Left kidney (tissue), 2 donors: Measurements from ENCODE around the gene ATAD3B. TPM values are rescaled to one million over a fixed set of nuclear protein-coding genes. Genes with fewer than 3 reads are reported as not detected.
"Not testable (repeated sequence)": the region's sequence is repeated elsewhere in the genome, so short reads cannot be mapped to it uniquely, and the experiment has no call there.

Source experiments
- DNase-seq: peaks from one replicate; pipeline ENCODE4 v3.0.0-alpha.2; 2013
- polyA plus RNA-seq: library from polyadenylated mRNA; unstranded; fragments of 120-200 nt; gene quantifications from one replicate; pipeline ENCODE4 v1.2.1, GENCODE V29; 2013; ENCODE audit not compliant: insufficient read length

The ATAD3B gene
- polyA plus RNA-seq, 1 donor: 19.5 TPM

DNA sequence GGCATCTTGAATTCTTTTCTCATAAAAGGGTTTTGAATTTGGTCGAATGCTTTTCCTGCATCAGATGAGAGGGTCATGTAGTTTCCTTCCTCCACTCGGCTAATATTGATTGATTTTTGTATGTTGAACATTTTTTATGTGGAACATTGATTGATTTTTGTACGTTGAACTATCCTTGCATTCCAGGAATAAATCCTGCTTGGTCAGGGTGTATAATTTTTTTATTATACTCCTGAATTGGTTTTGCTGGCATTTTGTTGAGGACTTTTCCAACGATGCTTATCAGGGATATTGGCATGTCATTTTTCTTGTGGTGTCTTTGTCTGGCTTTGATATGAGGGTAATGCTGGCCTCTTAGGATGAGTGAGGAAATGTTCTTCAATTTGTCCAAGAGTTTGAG is 60.4 kb downstream of the ATAD3B start:
- DNase-seq: no peak

GRCh38 chr1:1533176-1533893 is 61.8 kb downstream of the ATAD3B start:
- DNase-seq: not testable (repeated sequence)

DNA sequence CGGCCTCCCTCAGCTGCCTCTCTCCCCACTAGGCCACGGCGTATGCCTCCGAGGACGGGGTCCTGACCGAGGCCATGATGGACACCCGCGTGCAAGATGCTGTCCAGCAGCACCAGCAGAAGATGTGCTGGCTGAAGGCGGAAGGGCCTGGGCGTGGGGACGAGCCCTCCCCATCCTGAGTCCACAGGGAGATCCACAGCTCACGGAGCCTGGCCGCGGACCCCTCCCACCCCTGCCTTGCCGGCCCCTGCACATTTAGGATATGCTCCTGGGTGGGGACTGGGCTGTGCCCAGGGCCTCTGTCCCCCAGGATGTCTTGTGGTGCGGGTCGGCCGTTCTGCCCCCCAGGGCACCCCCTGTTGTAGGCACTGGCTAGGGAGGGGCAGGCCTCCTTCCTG is 62.3 kb downstream of the ATAD3B start:
- not testable (repeated sequence) for DNase-seq

- no peak for DNase-seq
Measured at GRCh38 chr1:1534401-1535154, 63.0 kb downstream of the ATAD3B start.

GRCh38 chr1:1535201-1536018 is 63.8 kb downstream of the ATAD3B start:
- no peak for DNase-seq

DNA sequence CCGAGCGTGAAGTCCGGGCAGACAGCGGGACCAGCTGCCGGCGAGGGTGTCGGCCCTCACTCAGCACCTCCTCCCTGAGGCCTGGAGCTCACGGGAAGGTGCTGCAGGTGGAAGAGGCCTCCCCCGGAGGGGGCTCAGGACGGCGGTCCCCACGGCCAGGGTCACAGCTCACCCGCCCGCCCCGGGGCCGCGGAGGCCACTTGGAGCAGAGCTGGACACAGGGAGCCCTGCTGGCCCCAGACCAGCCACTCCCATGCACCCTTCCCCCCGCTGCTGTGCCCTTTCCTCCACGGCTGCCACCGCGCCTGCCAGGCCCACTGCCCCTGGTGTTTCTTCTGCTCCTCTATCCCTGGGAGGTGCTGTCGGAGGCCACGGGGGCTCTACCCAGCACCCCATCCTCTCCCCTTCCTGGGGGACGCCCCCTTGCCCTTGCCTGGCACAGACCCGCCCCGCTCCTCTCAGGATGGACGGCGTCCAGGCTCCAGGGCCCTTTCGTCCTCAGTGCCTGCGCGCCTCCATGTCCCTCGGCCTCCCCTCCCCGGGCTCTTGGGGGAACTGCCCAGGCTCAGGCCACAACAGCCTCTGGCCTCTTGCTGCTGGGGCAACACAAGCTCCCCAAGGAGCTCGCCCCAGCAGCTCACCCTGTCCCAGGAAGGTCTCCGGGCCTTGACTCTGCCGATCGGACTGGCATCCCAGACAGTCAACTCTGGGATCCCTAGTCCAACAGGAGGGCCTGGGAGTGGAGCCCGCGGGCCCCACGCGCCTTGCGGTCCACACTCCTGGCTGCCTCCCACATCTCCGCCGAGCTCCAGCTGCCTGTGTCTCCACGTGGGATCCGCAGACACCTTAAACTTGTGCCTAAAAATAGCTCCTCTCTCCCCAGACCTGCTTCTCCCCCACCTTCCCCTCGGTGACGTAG is 64.7 kb downstream of the ATAD3B start:
- no peak for DNase-seq

GRCh38 chr1:1536938-1537546 is 65.5 kb downstream of the ATAD3B start:
- no peak for DNase-seq

GRCh38 chr1:1537626-1538250 is 66.2 kb downstream of the ATAD3B start:
- DNase-seq: no peak

GRCh38 chr1:1538334-1538733 is 66.8 kb downstream of the ATAD3B start:
- no peak for DNase-seq

- no peak for DNase-seq
Measured at GRCh38 chr1:1538989-1539309, 67.4 kb downstream of the ATAD3B start.

GRCh38 chr1:1539310-1540089 is 67.9 kb downstream of the ATAD3B start:
- DNase-seq: peak; percentile 41

DNA sequence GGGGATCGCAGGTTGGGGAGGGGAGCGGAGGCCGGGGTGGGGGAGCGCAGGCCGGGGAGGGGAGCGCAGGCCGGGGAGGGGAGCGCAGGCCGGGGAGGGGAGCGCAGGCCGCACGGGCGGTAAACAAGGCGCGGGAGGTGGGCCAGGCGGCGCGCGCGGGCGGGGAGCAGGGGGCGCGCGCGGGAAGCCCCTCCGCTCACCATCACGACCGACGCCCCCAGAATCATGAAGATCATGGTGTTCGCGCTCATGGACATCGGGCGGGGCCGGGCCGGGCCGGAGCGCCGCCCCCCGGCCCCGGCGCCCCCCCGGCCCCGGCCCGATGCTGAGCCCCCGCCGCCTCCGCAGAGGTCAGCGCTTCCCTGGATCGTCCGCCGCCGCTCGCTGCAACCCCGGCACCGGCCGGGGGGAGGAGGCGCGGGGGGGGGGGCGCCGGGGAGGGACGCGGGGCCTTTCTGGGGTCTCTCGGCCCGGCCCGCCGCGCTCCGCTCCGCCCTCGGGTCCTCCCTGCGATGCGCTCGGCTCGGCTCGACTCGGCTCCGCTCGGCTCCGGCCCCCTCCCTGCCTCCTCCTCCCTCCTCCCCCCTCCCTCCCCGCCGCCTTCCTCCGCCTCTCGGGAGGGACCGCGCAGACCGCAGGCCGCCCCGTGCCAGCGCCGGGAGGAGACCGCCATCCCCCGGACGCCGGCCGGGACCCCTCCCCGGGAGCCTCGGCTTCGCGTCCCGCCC is 68.7 kb downstream of the ATAD3B start, which contains the start of gene TMEM240:
Gene TMEM240, minus strand, starts transcription at position 535 of the 728 bp plus-strand sequence. Its CDS starts 278 bp downstream, at position 257.
- DNase-seq: peak; percentile 74

DNA sequence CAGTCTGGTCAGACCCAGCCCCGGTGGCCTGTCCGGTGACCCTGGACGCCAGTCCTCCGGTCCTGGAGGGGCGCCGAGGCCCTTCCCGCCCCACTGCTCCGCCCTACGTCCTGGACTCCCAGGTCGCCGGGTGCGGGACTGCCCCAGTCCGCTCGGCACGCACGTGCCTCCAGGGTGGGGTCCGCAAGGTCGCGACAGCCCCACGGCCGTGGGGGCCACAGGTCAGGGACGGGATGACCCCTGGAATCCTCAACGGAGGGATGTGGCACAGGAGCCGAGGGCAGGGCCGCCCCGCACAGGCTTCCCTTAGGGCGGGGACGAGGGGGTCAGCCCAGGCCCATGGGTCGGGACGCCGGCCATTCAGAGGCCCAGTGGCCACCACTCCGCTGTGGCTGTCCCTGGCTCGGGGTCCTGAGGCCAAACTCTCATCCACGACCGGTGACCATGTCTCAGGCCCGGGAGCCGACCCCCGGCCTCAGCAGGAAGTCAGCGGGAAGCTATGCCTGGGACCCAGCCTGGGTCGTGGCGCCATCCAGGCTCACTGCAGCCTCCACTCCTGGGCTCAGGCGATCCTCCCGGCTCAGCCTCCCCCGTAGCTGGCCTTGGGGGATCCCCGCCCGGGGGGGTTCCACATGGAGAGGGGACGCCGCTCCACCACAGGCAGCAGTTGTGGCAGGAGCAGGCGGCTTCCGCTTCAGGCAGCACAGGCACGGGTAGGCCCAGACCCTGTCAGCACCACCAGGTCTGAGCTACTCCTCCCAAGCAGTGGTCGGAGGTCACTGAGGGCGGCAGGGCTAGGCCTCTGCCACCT is 69.5 kb downstream of the ATAD3B start:
- DNase-seq: no peak

- DNase-seq: no peak
Measured at GRCh38 chr1:1541956-1542765, 70.6 kb downstream of the ATAD3B start.

DNA sequence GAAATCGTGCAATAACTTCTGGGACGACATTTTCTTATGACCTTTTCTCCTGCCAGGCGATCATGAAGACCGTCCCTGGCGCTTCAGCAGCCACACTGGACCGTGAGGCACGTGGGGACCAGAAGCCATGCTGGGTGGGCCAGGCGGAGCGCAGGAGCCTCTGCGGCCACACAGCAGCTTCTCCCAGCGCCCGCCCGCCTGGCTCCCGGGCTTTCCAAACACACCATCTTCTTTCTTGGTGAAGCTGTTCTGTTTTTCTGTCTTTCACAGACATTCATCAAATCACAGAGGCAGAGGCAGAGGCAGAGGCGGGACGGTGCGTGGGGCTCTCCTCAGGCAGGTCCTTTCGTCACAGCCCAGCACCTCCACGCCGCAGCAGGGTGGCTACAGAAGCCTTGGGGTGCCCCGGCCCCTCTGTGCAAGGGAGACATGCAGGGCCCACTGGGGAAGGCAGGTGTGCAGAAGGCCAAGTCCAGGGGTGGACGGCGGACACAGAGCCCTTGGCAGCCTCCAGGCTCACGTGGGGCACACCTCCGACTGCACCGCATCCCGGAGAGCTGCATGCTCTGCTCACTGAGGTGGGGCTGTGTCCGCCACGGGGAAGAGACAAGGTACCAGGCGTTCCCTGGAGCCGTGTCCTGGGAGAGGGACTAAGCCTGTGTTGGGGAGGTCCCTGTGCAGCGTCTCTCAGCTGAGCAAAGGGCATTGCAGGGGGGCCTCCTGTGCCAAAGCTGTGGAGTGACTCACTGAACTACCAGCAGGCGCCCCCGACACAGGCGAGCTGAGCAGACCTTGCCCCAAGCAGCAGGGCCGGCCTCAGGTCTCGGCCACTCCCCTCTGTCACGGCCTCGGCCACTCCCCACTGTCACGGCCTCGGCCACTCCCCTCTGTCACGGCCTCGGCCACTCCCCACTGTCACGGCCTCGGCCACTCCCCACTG is 71.5 kb downstream of the ATAD3B start:
- DNase-seq: no peak

DNA sequence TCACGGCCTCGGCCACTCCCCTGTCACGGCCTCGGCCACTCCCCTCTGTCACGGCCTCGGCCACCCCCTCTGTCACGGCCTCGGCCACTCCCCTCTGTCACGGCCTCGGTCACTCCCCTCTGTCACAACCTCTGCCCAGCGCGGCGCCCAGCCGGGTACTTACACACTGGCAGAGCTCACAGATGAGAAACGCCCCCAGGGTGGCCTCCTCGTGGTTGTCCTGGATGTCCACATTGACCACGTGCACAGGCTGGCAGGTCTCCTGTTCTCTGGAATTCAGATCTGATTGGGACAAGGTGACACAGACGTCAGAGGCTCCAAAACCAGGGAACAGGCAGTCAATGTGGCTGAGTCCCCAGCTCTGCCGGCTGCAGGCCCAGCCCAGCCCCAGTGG is 72.1 kb downstream of the ATAD3B start:
- no peak for DNase-seq
